Naive B cell (primary cell): ENCODE data around the gene IMMT. TPM values are rescaled to one million over a fixed set of nuclear protein-coding genes. Genes with fewer than 3 reads are reported as not detected.

ENCODE experiments used
- ATAC-seq, 2 donors: fragments of 150-1000 bp; cut with Tn5 transposase; 2 replicates each; pipeline ENCODE4 v1.10.0; 2021; ENCODE audit warnings: low read depth in 2 of 2, mild to moderate bottlenecking in 2 of 2, moderate library complexity in 2 of 2
- DNase-seq: peaks from one replicate; pipeline ENCODE4 v3.0.0; 2022
- H3K27ac Mint-ChIP-seq, 6 donors: one replicate each; pipeline ENCODE4 v1.8.0; 2020 to 2022; ENCODE audit warnings: mild to moderate bottlenecking in 6 of 6, mixed read lengths in 6 of 6, moderate library complexity in 5 of 6, inconsistent platforms in 2 of 6
- H3K27me3 Mint-ChIP-seq, 3 donors: one replicate each; pipeline ENCODE4 v1.8.0; 2021 to 2022; ENCODE audit warnings: mixed read lengths in 3 of 3, mild to moderate bottlenecking in 1 of 3
- H3K36me3 Mint-ChIP-seq, 2 donors: one replicate each; pipeline ENCODE4 v1.8.0; 2020 to 2022; ENCODE audit warnings: mixed read lengths in 2 of 2, inconsistent platforms in 1 of 2, mild to moderate bottlenecking in 1 of 2
- H3K4me1 Mint-ChIP-seq, 3 donors: one replicate each; pipeline ENCODE4 v1.8.0; 2020 to 2022; ENCODE audit warnings: mixed read lengths in 3 of 3, inconsistent platforms in 1 of 3, mild to moderate bottlenecking in 1 of 3, moderate library complexity in 1 of 3
- H3K4me3 Mint-ChIP-seq, 8 donors: one replicate each; pipeline ENCODE4 v1.8.0; 2020 to 2022; ENCODE audit warnings: mild to moderate bottlenecking in 8 of 8, mixed read lengths in 8 of 8, moderate library complexity in 8 of 8, inconsistent platforms in 2 of 8
- H3K9me3 Mint-ChIP-seq, 7 donors: one replicate each; pipeline ENCODE4 v1.8.0; 2020 to 2022; ENCODE audit warnings: mixed read lengths in 7 of 7, mild to moderate bottlenecking in 5 of 7, inconsistent platforms in 2 of 7, moderate library complexity in 1 of 7
- polyA plus RNA-seq, 6 donors: library from polyadenylated mRNA; unstranded; fragments of 300-500 nt; fragmentation: Illumina TruSeq; gene quantifications; one replicate each; pipeline ENCODE4 v1.2.3, GENCODE V29; 2021; ENCODE audit warnings: low read depth in 6 of 6

IMMT gene
- polyA plus RNA-seq, 6 donors from 2014 or later: 30.3 to 53.9 (median 39.9) TPM

DNA sequence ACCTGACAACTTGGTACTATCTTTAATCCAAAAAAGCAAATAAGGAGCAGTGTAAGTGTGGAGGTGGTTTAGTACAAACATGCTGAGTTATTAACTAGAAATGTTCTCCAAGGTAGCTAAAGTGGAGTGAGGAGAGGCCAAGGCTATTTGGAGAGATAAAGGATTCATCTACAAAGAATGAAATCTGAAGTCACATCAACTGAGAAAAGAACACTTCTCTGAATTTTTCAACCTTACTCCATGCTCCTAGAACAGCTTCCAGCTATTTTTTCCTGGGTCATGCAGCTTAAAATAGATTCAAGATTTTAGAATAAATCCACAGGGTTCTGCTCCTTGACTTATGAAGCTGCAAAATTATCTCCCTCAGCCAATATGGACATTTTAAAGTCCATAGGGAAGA, 18.7 kb downstream of the IMMT start:
- Mint-ChIP-seq H3K27me3 (no peaks in the 10 kb centered on the region), H3K4me1 (peaks cover 26 to 30% (median 30%) of the 10 kb centered on the region in 3 donors), H3K4me3 (no peak overlapping the region), H3K27ac (no peak overlapping the region), H3K9me3 (no peaks in the 10 kb centered on the region), H3K36me3 (peaks cover 10 to 34% of the 10 kb centered on the region in 2 donors)
- no peak for DNase-seq
- ATAC-seq: no peak

DNA sequence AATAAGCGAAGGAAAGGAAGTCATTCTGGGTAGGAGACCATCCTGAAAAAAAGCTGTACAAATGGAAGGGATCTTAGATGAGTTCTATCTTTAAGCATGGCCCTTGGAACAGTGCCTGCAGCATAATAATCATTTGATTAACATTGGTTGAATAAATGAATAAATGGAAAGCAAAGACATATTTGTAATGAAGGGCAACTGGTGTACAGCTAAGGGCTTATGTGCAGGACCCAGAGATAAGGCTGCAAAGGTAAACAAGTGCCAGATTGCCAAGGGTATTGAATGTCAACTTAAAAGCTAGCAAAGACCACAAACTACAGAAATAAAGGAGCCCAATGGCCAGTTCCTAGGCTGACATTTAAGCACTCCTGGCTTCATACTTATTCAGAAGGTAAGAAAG, 19.4 kb downstream of the IMMT start:
- DNase-seq (no peak), ATAC-seq (no peak)
- Mint-ChIP-seq H3K27ac (peak overlapping the region in 2 of 6 donors; percentile 4 to 66), H3K9me3 (no peaks in the 10 kb centered on the region), H3K27me3 (no peaks in the 10 kb centered on the region), H3K4me3 (no peak overlapping the region), H3K4me1 (peaks cover 26 to 30% (median 30%) of the 10 kb centered on the region in 3 donors), H3K36me3 (peaks cover 15 to 34% of the 10 kb centered on the region in 2 donors)

DNA sequence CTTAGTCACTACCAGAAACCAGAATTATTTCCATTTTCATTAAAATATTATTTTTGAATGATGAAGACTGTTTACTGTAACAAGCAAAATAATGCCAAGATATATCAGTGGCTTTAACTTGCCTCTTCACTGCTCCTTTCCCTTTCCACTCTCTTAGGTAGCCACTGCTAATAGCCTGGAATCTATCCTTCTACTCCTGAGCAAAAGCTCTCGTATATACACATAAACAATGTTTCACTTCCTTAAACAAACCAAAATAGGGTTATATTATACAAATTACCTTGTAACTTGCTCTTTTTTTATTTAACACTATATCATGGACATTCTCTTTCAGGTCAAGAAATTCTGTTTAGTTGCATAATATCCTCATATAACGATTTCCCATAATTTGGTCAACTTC, 20.8 kb downstream of the IMMT start:
- Mint-ChIP-seq H3K9me3 (no peaks in the 10 kb centered on the region), H3K4me1 (peaks cover 23 to 30% (median 27%) of the 10 kb centered on the region in 3 donors), H3K4me3 (peak overlapping the region in 1 of 8 donors; percentile 51), H3K27ac (peak overlapping the region in 4 of 6 donors; percentile 3 to 58 (median 18)), H3K36me3 (peaks cover 16 to 30% of the 10 kb centered on the region in 2 donors), H3K27me3 (no peaks in the 10 kb centered on the region)
- no peak for DNase-seq
- peak in 1 of 2 donors; percentile 37 for ATAC-seq

DNA sequence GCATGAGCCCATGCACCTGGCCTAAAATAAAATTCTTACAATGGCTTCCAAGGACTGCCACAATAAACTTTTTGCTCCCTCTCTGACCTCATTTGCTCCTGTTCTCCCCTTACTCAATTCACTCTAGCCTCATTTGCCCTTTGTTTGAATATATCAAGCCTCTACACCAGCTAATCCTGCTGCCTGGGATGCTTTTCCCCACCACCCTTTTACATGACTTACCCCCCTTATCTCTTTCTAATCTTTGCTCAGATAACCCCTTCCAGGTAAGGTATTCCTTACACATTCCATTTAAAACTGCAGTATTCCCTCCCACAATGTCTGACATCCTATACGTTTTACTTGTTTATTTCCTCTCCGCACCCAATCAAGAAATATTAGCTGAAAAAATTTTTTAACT, 22.7 kb downstream of the IMMT start:
- DNase-seq: no peak
- no peaks in the 10 kb centered on the region for H3K9me3 Mint-ChIP-seq
- H3K27ac Mint-ChIP-seq: peak overlapping the region in 2 of 6 donors; percentile 77 to 90
- H3K4me1 Mint-ChIP-seq: peaks cover 23 to 40% (median 26%) of the 10 kb centered on the region in 3 donors
- H3K36me3 Mint-ChIP-seq: peaks cover 24 to 39% of the 10 kb centered on the region in 2 donors
- no peaks in the 10 kb centered on the region for H3K27me3 Mint-ChIP-seq
- peak overlapping the region in 1 of 8 donors; percentile 63 for H3K4me3 Mint-ChIP-seq
- no peak for ATAC-seq

DNA sequence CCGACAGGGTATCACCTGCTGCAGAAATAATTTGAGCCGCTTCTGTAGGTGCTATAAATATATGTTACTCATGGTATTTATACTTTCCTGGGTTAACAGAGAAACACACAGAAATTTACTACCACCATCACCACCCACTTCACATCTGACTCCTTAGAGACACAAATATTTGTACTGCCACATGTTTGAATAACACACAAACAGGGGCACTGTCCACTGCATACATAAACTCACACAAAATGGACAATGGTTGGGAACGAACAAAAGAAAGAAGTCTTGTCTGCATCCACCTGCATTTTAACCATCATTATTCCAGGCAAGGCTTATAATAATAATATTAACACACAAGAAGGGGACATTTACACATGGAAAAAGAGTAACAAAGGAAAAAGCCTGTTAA, 24.0 kb downstream of the IMMT start:
- Mint-ChIP-seq H3K9me3 (no peaks in the 10 kb centered on the region), H3K4me1 (peaks cover 20 to 37% (median 24%) of the 10 kb centered on the region in 3 donors), H3K36me3 (peaks cover 26 to 39% of the 10 kb centered on the region in 2 donors), H3K27me3 (no peaks in the 10 kb centered on the region), H3K4me3 (no peak overlapping the region), H3K27ac (no peak overlapping the region)
- DNase-seq (no peak), ATAC-seq (no peak)

DNA sequence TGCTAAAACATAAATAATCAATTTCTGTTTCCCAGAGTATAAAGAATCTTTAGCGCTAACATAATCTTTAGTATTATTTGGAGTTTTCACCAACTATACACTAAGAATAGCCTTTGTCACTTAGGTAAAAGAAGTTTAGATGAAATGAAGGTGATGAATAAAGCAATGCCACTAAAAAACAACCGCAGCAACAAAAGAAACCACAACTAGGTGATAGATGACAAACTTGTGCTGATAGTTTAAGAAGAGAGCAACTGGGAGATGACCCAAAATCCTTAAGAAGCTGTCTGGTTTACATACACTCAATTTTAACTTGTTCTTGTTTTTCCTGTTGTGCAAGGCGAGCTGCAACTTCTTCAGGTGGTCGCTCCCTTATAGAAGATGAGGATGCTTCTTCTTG, 24.8 kb downstream of the IMMT start:
- ATAC-seq (no peak), DNase-seq (no peak)
- peaks cover 26 to 33% of the 10 kb centered on the region in 2 donors for H3K36me3 Mint-ChIP-seq
- H3K9me3 Mint-ChIP-seq: no peaks in the 10 kb centered on the region
- no peaks in the 10 kb centered on the region for H3K27me3 Mint-ChIP-seq
- H3K4me3 Mint-ChIP-seq: no peak overlapping the region
- H3K4me1 Mint-ChIP-seq: peaks cover 16 to 30% (median 17%) of the 10 kb centered on the region in 3 donors
- no peak overlapping the region for H3K27ac Mint-ChIP-seq

DNA sequence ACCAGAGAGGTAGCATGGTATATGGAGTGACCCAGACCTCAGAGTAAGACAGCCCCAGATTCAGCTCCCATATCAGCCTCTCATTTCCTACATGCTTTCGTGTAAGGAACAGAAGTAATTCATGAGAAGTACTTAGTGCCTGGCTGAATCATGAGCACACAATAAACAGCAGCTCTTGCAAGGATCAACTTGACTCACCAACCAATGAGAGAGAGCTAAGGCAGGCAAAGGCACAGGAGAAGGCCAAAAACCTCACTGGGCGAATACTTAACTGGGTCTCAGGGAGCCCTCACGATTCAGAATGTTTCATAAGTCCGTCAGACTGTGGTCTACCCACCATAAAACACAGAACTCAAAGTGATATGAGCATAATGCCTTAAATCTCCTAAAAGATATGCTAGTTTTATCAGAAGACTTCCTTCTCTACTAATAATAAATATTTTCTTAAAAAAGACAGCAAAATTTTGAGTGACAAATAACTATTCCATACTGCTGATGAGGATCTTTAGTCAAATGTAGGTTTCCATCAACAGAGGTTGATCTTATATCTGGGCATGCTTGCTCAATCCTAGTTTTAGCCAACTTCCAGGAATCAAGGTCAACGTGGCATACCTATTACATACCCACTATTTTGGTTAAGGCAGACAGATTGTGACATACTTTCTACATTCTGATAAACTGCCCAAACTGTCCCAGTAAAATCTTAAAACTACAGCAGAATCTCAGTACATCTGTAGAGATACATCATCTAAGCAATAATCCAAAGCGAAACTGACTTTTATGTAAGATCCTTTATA, 34.9 kb downstream of the IMMT start:
- peak overlapping the region in 1 of 6 donors; percentile 22 for H3K27ac Mint-ChIP-seq
- peaks cover 7 to 9% of the 10 kb centered on the region in 2 donors for H3K36me3 Mint-ChIP-seq

DNA sequence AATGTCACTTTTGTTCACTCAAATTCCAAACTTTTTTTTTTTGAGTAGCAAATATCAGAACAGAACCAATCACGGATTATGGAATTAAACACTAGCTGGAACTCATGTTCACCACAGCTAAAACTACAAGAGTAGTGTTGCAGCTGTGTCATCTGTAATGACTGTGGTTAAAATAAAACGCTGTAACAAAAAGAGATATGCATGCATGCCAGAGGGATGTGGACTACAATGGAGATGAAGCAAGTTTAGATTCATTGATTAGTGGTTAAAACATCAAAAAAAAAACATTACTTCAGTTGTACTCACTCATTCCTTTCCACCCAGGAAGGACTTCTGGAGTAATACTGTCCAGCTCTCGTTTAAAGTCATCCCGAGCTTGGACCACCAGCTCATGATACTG, 37.0 kb downstream of the IMMT start:
- H3K9me3 Mint-ChIP-seq: no peaks in the 10 kb centered on the region
- ATAC-seq (no peak), DNase-seq (no peak)
- H3K27me3 Mint-ChIP-seq: no peaks in the 10 kb centered on the region
- H3K27ac Mint-ChIP-seq: no peak overlapping the region
- H3K4me3 Mint-ChIP-seq: no peak overlapping the region
- H3K36me3 Mint-ChIP-seq: peaks cover 0 to 7% of the 10 kb centered on the region in 2 donors
- H3K4me1 Mint-ChIP-seq: no peaks in the 10 kb centered on the region

More for the DNA sequence above, 34.9 kb downstream of the IMMT start:
- no peak for ATAC-seq
- Mint-ChIP-seq H3K27me3 (no peaks in the 10 kb centered on the region), H3K4me3 (no peak overlapping the region), H3K4me1 (no peaks in the 10 kb centered on the region), H3K9me3 (no peaks in the 10 kb centered on the region)
- no peak for DNase-seq

DNA sequence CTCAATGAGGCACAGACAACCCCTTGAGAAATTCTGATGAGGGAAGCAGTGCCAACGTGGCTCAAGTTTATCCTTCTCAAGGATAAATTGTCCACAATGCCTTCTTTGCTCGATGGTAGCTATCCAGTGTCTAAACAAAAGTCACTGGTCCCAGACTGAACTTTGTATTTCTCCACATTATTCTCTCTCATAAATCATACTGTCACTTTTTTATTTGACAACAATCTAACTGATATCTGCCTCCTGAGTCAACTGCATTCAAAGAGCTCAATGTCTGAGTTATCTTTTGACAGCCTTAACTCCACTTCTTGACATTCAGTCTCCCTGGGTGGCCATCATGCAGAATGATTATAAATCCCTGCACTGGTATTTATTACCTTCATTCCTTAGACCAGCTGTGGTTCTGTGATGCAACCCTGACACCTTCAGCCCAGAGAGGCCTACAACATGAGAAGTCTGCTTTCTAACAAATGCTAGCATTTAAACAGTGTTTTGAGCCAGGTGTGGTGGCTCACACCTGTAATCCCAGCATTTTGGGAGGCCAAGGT, 38.2 kb downstream of the IMMT start:
- Mint-ChIP-seq H3K27me3 (no peaks in the 10 kb centered on the region), H3K36me3 (peaks cover 0 to 7% of the 10 kb centered on the region in 2 donors), H3K9me3 (no peaks in the 10 kb centered on the region), H3K4me3 (no peak overlapping the region), H3K27ac (peak overlapping the region in 2 of 6 donors; percentile 4 to 27), H3K4me1 (no peaks in the 10 kb centered on the region)
- no peak for DNase-seq
- ATAC-seq: no peak

DNA sequence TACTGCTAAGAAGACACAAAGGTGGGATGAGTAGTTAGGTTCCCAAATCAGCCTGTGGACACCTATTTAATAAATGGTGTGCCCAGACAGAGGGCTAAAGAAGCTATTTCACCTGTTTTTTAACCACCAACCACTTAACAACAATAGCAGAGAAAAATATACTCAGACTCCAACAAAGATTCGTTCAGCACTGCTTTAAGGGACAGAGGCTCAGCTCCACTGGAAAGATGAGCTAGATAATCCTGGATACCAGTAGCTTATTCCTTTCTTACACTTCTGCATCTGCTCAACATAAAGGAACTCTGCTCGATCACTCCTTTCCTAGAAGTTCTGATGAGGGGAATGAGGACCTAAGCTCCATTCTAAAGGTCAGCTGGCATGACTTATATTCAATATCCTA, 44.8 kb downstream of the IMMT start:
- DNase-seq (no peak), ATAC-seq (no peak)
- Mint-ChIP-seq H3K9me3 (no peaks in the 10 kb centered on the region), H3K4me1 (peaks cover 0 to 4% (median 0%) of the 10 kb centered on the region in 3 donors), H3K4me3 (no peak overlapping the region), H3K27ac (no peak overlapping the region), H3K36me3 (peaks cover 19 to 25% of the 10 kb centered on the region in 2 donors), H3K27me3 (no peaks in the 10 kb centered on the region)

DNA sequence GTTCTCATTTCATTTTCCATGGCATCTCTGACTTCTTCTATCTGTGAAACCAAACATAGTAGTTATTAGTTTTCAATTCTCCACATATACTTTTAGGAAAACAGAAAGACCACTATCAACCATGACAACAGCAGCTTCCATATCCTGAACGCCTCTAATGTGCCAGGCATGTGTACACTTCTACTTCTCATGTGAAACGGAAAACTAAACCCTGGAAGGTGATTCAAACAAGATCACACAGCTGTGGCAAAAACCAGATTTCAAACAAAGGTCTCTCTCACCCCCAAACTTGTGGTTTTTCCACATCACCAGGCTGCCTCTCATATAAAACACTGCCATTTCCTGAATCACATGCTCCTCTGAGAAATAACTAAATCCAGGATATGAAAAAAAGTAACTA, 47.5 kb downstream of the IMMT start:
- H3K4me1 Mint-ChIP-seq: peaks cover 0 to 4% (median 0%) of the 10 kb centered on the region in 3 donors
- H3K27me3 Mint-ChIP-seq: no peaks in the 10 kb centered on the region
- ATAC-seq: no peak
- H3K9me3 Mint-ChIP-seq: no peaks in the 10 kb centered on the region
- H3K27ac Mint-ChIP-seq: peak overlapping the region in 4 of 6 donors; percentile 63 to 78 (median 64)
- DNase-seq: no peak
- no peak overlapping the region for H3K4me3 Mint-ChIP-seq
- H3K36me3 Mint-ChIP-seq: peaks cover 19 to 38% of the 10 kb centered on the region in 2 donors

DNA sequence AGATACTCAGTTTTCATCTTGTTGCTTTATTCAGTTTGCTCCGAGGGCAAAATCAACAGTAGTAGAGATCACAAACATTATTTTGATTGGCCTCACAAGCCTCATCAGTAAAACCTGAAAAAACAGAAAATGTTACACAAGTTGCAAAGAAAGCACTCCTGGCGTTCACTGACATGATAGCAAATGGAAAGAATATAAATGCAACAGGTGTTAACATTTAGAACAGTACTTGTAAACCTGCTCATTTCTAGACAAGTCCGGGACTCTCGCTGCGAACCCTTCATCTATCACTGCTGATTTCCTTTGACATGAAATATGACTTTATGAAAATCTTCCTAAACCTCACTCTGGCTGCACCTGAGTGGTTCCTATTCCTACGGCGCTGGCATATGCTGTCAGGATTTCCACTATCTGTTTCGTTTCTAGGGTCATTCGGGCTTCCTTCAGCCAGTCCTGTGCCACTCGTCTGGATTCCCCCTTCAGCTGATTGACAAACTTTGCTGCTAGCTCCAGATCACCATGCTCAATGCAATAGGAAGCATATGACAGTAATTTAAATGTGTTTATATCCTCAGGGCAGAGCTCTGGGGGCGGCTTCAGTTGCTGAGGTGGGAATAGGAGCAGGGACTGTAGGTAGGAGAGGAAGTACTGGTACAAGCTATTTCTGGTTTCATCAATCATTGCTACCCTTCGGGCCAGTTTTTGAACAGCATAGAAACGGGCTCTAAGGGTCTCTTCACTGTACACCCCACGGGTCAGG, 51.2 kb downstream of the IMMT start:
- ATAC-seq (no peak), DNase-seq (no peak)
- Mint-ChIP-seq H3K27ac (peak overlapping the region in 5 of 6 donors; percentile 3 to 74 (median 58)), H3K4me1 (peaks cover 0 to 4% (median 0%) of the 10 kb centered on the region in 3 donors), H3K27me3 (no peaks in the 10 kb centered on the region), H3K4me3 (no peak overlapping the region), H3K9me3 (no peaks in the 10 kb centered on the region), H3K36me3 (peaks cover 4 to 33% of the 10 kb centered on the region in 2 donors)

DNA sequence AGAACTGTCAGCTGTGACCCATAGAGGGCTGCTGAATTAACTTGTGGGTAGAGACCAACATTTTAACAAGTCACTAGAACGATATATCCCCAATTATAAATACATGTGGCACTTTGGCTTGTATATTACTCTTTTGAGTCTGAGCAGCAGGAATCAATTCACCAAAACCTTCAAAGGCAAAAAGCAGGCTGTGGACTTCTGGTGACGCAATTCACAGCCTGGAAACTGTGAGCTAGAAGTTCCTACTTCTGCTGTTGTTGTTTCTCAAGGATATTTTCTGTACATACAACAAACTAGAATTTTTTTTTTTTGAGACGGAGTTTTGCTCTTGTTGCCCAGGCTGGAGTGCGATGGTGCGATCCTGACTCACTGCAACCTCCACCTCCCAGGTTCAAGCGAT, 52.0 kb downstream of the IMMT start:
- H3K36me3 Mint-ChIP-seq: peaks cover 1 to 33% of the 10 kb centered on the region in 2 donors
- no peaks in the 10 kb centered on the region for H3K9me3 Mint-ChIP-seq
- no peaks in the 10 kb centered on the region for H3K27me3 Mint-ChIP-seq
- DNase-seq: no peak
- H3K4me3 Mint-ChIP-seq: no peak overlapping the region
- H3K27ac Mint-ChIP-seq: peak overlapping the region in 2 of 6 donors; percentile 30 to 32
- no peak for ATAC-seq
- no peaks in the 10 kb centered on the region for H3K4me1 Mint-ChIP-seq
